Mesenchymal stem cell (in vitro differentiated cells and primary cell): Measurements from ENCODE around the gene NAMPT.
A peak's percentile ranks its signal among the peaks of the same experiment; 100 is the strongest.

Experiments
- DNase-seq: peaks from one replicate; pipeline ENCODE4 v3.0.0-alpha.2; 2013
- H2AFZ ChIP-seq: one replicate; pipeline ENCODE4 v1.6.1; 2013; ENCODE audit warnings: low read depth, mild to moderate bottlenecking, control low read depth, inconsistent platforms, low read length, moderate library complexity
- H2AK5ac ChIP-seq: 2 replicates; pipeline ENCODE4 v1.6.1; 2013; ENCODE audit warnings: low read length, moderate library complexity, mild to moderate bottlenecking, inconsistent platforms; ENCODE audit not compliant: severe bottlenecking
- H2BK120ac ChIP-seq: one replicate; pipeline ENCODE4 v1.6.1; 2013; ENCODE audit warnings: low read depth, mild to moderate bottlenecking, inconsistent platforms, low read length, moderate library complexity
- H2BK12ac ChIP-seq, 2 experiments: one replicate each; pipeline ENCODE4 v1.6.1; 2013; ENCODE audit warnings: inconsistent platforms in 2 of 2, low read length in 2 of 2, mild to moderate bottlenecking in 2 of 2, moderate library complexity in 2 of 2, control low read depth in 1 of 2
- H2BK15ac ChIP-seq: one replicate; pipeline ENCODE4 v1.6.1; 2013; ENCODE audit warnings: mild to moderate bottlenecking, low read depth, inconsistent platforms; ENCODE audit not compliant: poor library complexity, severe bottlenecking
- H2BK5ac ChIP-seq: 2 replicates; pipeline ENCODE4 v1.6.1; 2013; ENCODE audit warnings: low read depth, mild to moderate bottlenecking, low read length, control low read depth, inconsistent platforms; ENCODE audit not compliant: poor library complexity, severe bottlenecking
- H3K14ac ChIP-seq, 2 experiments: one replicate each; pipeline ENCODE4 v1.6.1; 2013; ENCODE audit warnings: inconsistent platforms in 2 of 2, low read length in 2 of 2, control low read depth in 1 of 2, mild to moderate bottlenecking in 1 of 2, moderate library complexity in 1 of 2
- H3K18ac ChIP-seq, 2 experiments: one replicate each; pipeline ENCODE4 v1.6.1; 2013; ENCODE audit warnings: inconsistent platforms in 2 of 2, low read length in 2 of 2, control low read depth in 1 of 2, low read depth in 1 of 2, mild to moderate bottlenecking in 1 of 2
- H3K23ac ChIP-seq, 2 experiments: one replicate each; pipeline ENCODE4 v1.6.1; 2013; ENCODE audit warnings: inconsistent platforms in 2 of 2, low read length in 2 of 2, mild to moderate bottlenecking in 2 of 2, moderate library complexity in 2 of 2, control low read depth in 1 of 2
- H3K27ac ChIP-seq: 2 replicates; pipeline ENCODE4 v1.5.1; 2013; ENCODE audit warnings: mild to moderate bottlenecking, moderate library complexity, low read length, control low read depth, inconsistent platforms; ENCODE audit not compliant: poor library complexity, severe bottlenecking
- H3K27me3 ChIP-seq, 2 experiments: 2 replicates each; pipeline versions ENCODE4 v1.6.1 to v1.7.0; 2013; ENCODE audit warnings: low read length in 2 of 2, mild to moderate bottlenecking in 2 of 2, moderate library complexity in 2 of 2, control low read depth in 1 of 2, inconsistent platforms in 1 of 2; ENCODE audit not compliant: control insufficient read depth in 1 of 2, insufficient read depth in 1 of 2
- H3K36me3 ChIP-seq, 2 experiments: 2 replicates each; pipeline versions ENCODE4 v1.6.1 to v1.7.0; 2013; ENCODE audit warnings: low read length in 2 of 2, control low read depth in 1 of 2, inconsistent platforms in 1 of 2, low read depth in 1 of 2, mild to moderate bottlenecking in 1 of 2; ENCODE audit not compliant: insufficient read depth in 2 of 2, control insufficient read depth in 1 of 2
- H3K4ac ChIP-seq, 2 experiments: one replicate each; pipeline ENCODE4 v1.6.1; 2013; ENCODE audit warnings: inconsistent platforms in 2 of 2, low read length in 2 of 2, mild to moderate bottlenecking in 2 of 2, moderate library complexity in 2 of 2, control low read depth in 1 of 2, low read depth in 1 of 2
- H3K4me1 ChIP-seq: 2 replicates; pipeline ENCODE4 v1.6.1; 2013; ENCODE audit warnings: low read depth, low read length, control low read depth; ENCODE audit not compliant: control insufficient read depth, insufficient read depth
- H3K4me2 ChIP-seq: 2 replicates; pipeline ENCODE4 v1.6.1; 2013; ENCODE audit warnings: low read length, mild to moderate bottlenecking, inconsistent platforms; ENCODE audit not compliant: poor library complexity, severe bottlenecking
- H3K4me3 ChIP-seq, 2 experiments: 2 replicates each; pipeline versions ENCODE4 v1.5.1 to v1.7.0; 2013; ENCODE audit warnings: low read length in 2 of 2, mild to moderate bottlenecking in 2 of 2, control low read depth in 1 of 2, low read depth in 1 of 2; ENCODE audit not compliant: insufficient read depth in 1 of 2
- H3K79me1 ChIP-seq: replicated peaks from 2 replicates; pipeline ENCODE4 v1.6.1; 2013; ENCODE audit warnings: mild to moderate bottlenecking, control low read depth, low read length, inconsistent platforms; ENCODE audit not compliant: poor library complexity, severe bottlenecking
- H3K9ac ChIP-seq: 2 replicates; pipeline ENCODE4 v1.7.0; 2013; ENCODE audit warnings: mild to moderate bottlenecking, low read length, moderate library complexity
- H3K9me3 ChIP-seq: 2 replicates; pipeline ENCODE4 v1.7.0; 2013; ENCODE audit warnings: mild to moderate bottlenecking, low read length; ENCODE audit not compliant: control insufficient read depth
- H4K8ac ChIP-seq: one replicate; pipeline ENCODE4 v1.6.1; 2013; ENCODE audit warnings: inconsistent platforms, mild to moderate bottlenecking, low read length, moderate library complexity
- H4K91ac ChIP-seq: one replicate; pipeline ENCODE4 v1.6.1; 2013; ENCODE audit warnings: mild to moderate bottlenecking, low read length, inconsistent platforms
- WGBS: methylation state at CpG from one replicate; pipeline ENCODE4 v1.1.7; 2013; ENCODE audit warnings: mixed read lengths; 5-methylcytosine and 5-hydroxymethylcytosine counted together

Gene NAMPT

DNA sequence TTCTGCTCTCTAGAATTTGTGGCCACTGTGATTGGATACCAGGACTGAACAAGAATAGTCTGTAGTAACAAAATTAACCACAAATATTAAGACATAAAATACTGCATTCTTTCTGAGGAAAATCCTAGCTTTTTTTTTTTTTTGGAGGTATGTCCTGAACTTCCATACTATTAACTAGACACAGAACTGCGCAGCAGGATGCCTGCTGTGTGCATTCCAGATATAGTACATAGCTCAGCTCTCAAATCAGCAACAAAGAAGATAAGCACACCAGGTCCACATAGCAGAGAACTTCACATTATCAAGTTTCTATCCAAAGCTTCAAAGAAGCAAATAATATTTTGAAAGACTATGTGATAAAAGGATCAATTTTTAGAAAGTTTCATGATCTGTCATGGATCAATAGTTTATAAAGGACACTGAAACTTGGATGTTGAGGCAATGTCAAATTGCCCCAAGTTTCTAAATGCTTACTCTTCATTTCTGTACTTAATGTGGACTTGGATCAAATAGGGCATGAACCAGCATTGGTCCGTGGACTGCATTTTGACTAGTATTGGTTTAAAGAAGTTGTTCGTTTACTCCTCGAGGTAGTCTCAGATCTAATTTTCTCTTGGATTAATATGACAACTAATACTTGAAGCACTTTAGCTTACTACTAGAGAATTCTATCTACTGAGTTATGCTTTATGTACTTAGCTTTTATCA is 15.4 kb downstream of the NAMPT start:
- Histone ChIP-seq H2AFZ (no peak overlapping the region), H2AK5ac (no peak overlapping the region), H3K4me2 (no peak overlapping the region), H3K9me3 (no peaks in the 10 kb centered on the region), H3K23ac (no peak overlapping the region), H3K27ac (no peak overlapping the region), H3K4me1 (no peaks in the 10 kb centered on the region), H3K14ac (no peak overlapping the region), H3K27me3 (no peaks in the 10 kb centered on the region), H4K8ac (no peak overlapping the region), H3K18ac (no peak overlapping the region), H3K79me1 (peaks cover 2% of the 10 kb centered on the region), H2BK120ac (no peak overlapping the region), H2BK12ac (no peak overlapping the region), H2BK15ac (no peak overlapping the region), H2BK5ac (no peak overlapping the region), H3K4me3 (no peak overlapping the region), H3K9ac (no peak overlapping the region), H3K36me3 (peaks cover 0 to 97% of the 10 kb centered on the region in 2 experiments), H4K91ac (no peak overlapping the region), H3K4ac (no peak overlapping the region)
- 100% methylated on average over 4 of the region's 4 CpGs for WGBS
- DNase-seq, result no peak

DNA sequence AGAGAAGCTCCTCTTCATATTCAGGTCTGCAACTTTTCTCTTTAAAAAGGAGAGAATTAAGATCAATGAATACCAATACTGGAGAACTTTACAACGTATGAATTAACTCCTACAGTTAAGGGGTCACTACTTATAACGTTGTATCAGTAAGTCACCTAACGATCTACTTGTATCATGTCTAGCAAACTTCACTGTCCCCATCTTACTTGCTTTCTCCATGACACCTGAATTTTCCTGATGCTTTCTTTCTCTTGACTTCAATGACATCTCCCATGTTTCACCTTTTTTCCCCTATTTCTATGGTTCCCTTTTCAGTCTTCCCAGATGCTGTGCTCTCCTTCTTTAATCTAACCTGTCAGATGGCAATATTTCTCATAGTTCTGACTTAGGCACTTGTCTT is 19.6 kb downstream of the NAMPT start:
- no peak overlapping the region for H4K91ac ChIP-seq
- H2BK12ac ChIP-seq, result no peak overlapping the region
- H3K36me3 ChIP-seq, result peaks cover 0 to 96% of the 10 kb centered on the region in 2 experiments
- H3K4me1 ChIP-seq, result no peaks in the 10 kb centered on the region
- H3K4ac ChIP-seq, result no peak overlapping the region
- H3K18ac ChIP-seq, result no peak overlapping the region
- no peak overlapping the region for H2AFZ ChIP-seq
- H3K27me3 ChIP-seq, result no peaks in the 10 kb centered on the region
- H4K8ac ChIP-seq, result no peak overlapping the region
- H3K4me2 ChIP-seq, result no peak overlapping the region
- no peak overlapping the region for H3K27ac ChIP-seq
- H2BK120ac ChIP-seq, result no peak overlapping the region
- no peak for DNase-seq
- H2BK5ac ChIP-seq, result no peak overlapping the region
- H2AK5ac ChIP-seq, result no peak overlapping the region
- WGBS, result 95% methylated on average over 3 of the region's 3 CpGs
- H3K9me3 ChIP-seq, result no peaks in the 10 kb centered on the region
- H3K4me3 ChIP-seq, result no peak overlapping the region
- H3K79me1 ChIP-seq, result no peaks in the 10 kb centered on the region
- H3K14ac ChIP-seq, result no peak overlapping the region
- H3K23ac ChIP-seq, result no peak overlapping the region
- no peak overlapping the region for H2BK15ac ChIP-seq
- no peak overlapping the region for H3K9ac ChIP-seq

DNA sequence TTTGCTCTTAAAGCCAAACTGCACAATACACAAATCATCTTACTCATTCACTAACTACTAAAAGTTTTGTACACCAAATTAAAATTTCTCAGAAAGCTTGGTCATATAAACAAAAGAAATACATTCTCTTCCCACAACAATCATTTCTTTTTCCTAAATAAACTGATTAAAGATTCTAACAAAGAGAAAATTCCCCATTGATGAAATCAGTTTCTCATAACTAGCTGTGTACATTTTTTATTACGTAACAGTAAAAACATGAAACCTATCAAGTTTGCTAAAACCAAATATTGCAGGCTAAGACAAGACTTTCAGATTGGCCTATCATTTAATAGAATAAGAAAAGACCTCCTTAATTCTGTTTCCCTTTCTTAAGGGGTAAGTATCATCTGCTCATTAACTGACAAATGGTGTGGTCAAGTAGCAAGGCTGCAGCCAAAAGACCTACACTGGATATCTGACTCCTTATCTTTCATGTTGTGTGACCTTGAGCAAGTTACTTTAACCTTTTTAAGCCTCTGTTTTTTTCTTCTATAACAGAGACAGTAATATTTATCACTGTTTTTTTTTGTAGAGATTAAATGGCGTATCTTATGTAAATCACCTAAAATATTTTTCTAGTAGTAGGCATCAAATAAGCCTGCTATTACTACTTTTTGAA is 22.4 kb downstream of the NAMPT start:
- Histone ChIP-seq H2BK5ac (no peak overlapping the region), H3K23ac (no peak overlapping the region), H3K4me1 (no peaks in the 10 kb centered on the region), H3K27me3 (no peaks in the 10 kb centered on the region), H2BK12ac (no peak overlapping the region), H3K4me3 (no peak overlapping the region), H3K14ac (no peak overlapping the region), H2BK15ac (no peak overlapping the region), H3K9me3 (no peaks in the 10 kb centered on the region), H2BK120ac (no peak overlapping the region), H2AFZ (no peak overlapping the region), H3K4me2 (no peak overlapping the region), H3K27ac (no peak overlapping the region), H3K9ac (no peak overlapping the region), H2AK5ac (no peak overlapping the region), H3K18ac (no peak overlapping the region), H3K36me3 (peaks cover 7 to 99% of the 10 kb centered on the region in 2 experiments), H3K4ac (no peak overlapping the region), H3K79me1 (peaks cover 4% of the 10 kb centered on the region), H4K8ac (no peak overlapping the region), H4K91ac (no peak overlapping the region)
- DNase-seq, result no peak
- no CpG with 5 or more reads among the region's 2 CpGs for WGBS

DNA sequence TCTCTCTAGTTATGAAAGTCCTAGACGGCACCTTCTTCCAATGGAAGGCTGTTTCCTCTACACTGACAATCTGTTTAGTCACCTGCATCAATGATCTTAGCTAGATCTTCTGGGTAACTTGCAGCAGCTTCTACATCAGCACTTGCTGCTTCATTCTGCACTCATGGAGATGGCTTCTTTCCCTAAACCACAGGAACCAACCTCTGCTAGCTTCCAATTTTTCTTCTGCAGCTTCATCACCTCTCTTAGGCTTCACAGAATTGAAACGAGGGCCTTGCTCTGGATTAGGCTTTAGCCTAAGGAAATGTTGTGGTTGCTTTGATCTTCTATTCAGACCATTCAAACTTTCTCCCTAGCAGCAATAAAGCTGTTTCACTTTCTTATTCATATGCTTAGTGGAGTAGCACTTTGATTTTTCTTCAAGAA is 24.6 kb downstream of the NAMPT start:
- Histone ChIP-seq H3K14ac (no peak overlapping the region), H3K27me3 (no peaks in the 10 kb centered on the region), H3K79me1 (peaks cover 4% of the 10 kb centered on the region), H3K9ac (peak overlapping the region; percentile 36), H3K27ac (no peak overlapping the region), H3K4ac (no peak overlapping the region), H3K18ac (no peak overlapping the region), H2BK12ac (no peak overlapping the region), H2BK5ac (no peak overlapping the region), H4K91ac (no peak overlapping the region), H2AK5ac (no peak overlapping the region), H2AFZ (no peak overlapping the region), H3K4me1 (no peaks in the 10 kb centered on the region), H3K9me3 (no peaks in the 10 kb centered on the region), H3K36me3 (peaks cover 7 to 98% of the 10 kb centered on the region in 2 experiments), H3K4me3 (no peak overlapping the region), H2BK120ac (no peak overlapping the region), H3K23ac (no peak overlapping the region), H4K8ac (no peak overlapping the region), H3K4me2 (no peak overlapping the region), H2BK15ac (no peak overlapping the region)
- WGBS, result 96% methylated on average over 2 of the region's 2 CpGs
- DNase-seq, result no peak
